KBM-7 (cell line): ENCODE data around the gene RFC1.
"Not testable (repeated sequence)": the region's sequence is repeated elsewhere in the genome, so short reads cannot be mapped to it uniquely, and the experiment has no call there.

Experiments
- DNase-seq: peaks from one replicate; pipeline ENCODE4 v3.0.0-alpha.2; 2015
- in situ Hi-C: fragments of 300-500 bp; cut with MboI; formaldehyde crosslinking; loops from 2 replicates; pipeline ENCODE4 v1.14.3; 2020; ENCODE audit warnings: low sequenced_read_pairs, low pct_unique_long_range_greater_than_20kb, mixed read lengths

Gene RFC1

GRCh38 chr4:39357002-39357401 is 9.2 kb downstream of the RFC1 start:
- DNase-seq: no peak
- in situ Hi-C loops: no loop called here

- in situ Hi-C loops: no loop called here
- no peak for DNase-seq
Measured at GRCh38 chr4:39354254-39354552, 12.0 kb downstream of the RFC1 start.

- DNase-seq: peak; percentile 77
- in situ Hi-C loops: no loop called here
Measured at GRCh38 chr4:39353478-39354253, 12.5 kb downstream of the RFC1 start.

GRCh38 chr4:39353149-39353477 is 13.0 kb downstream of the RFC1 start:
- in situ Hi-C loops: not testable (repeated sequence)
- peak; percentile 15 for DNase-seq

GRCh38 chr4:39349326-39349725 is 16.8 kb downstream of the RFC1 start:
- no peak for DNase-seq
- in situ Hi-C loops: no loop called here

- in situ Hi-C loops: no loop called here
Measured at GRCh38 chr4:39348371-39349315, 17.5 kb downstream of the RFC1 start.

GRCh38 chr4:39346856-39347519 is 19.2 kb downstream of the RFC1 start:
- no peak for DNase-seq
- in situ Hi-C loops: no loop called here

More at GRCh38 chr4:39348371-39349315, 17.5 kb downstream of the RFC1 start:
- no peak for DNase-seq

- DNase-seq: no peak
- in situ Hi-C loops: no loop called here
Measured at GRCh38 chr4:39342731-39343130, 23.4 kb downstream of the RFC1 start.

GRCh38 chr4:39341075-39341725 is 25.0 kb downstream of the RFC1 start:
- in situ Hi-C loops: no loop called here
- DNase-seq: no peak

GRCh38 chr4:39339968-39340367 is 26.2 kb downstream of the RFC1 start:
- DNase-seq: no peak
- in situ Hi-C loops: no loop called here

- in situ Hi-C loops: no loop called here
- DNase-seq: no peak
Measured at GRCh38 chr4:39337841-39338240, 28.3 kb downstream of the RFC1 start.

GRCh38 chr4:39335566-39335965 is 30.6 kb downstream of the RFC1 start:
- no peak for DNase-seq
- in situ Hi-C loops: no loop called here

- in situ Hi-C loops: no loop called here
- no peak for DNase-seq
Measured at GRCh38 chr4:39331191-39331590, 35.0 kb downstream of the RFC1 start.

GRCh38 chr4:39330353-39330752 is 35.8 kb downstream of the RFC1 start:
- in situ Hi-C loops: no loop called here
- DNase-seq: no peak

- no peak for DNase-seq
- in situ Hi-C loops: no loop called here
Measured at GRCh38 chr4:39326468-39326977, 39.6 kb downstream of the RFC1 start.

GRCh38 chr4:39324897-39325613 is 41.1 kb downstream of the RFC1 start:
- DNase-seq: no peak
- in situ Hi-C loops: no loop called here

GRCh38 chr4:39324446-39324845 is 41.7 kb downstream of the RFC1 start:
- no peak for DNase-seq
- in situ Hi-C loops: no loop called here

GRCh38 chr4:39323821-39324220 is 42.3 kb downstream of the RFC1 start:
- DNase-seq: no peak
- in situ Hi-C loops: no loop called here
